ENCODE data around the gene MRPL55. TPM values are rescaled to one million over a fixed set of nuclear protein-coding genes. Genes with fewer than 3 reads are reported as not detected.
A peak's percentile ranks its signal among the peaks of the same experiment; 100 is the strongest.

MRPL55 gene
- total RNA-seq = 10 to 100 TPM; 75.0 to 82.4 TPM

- peak within 1 kb of the TSS; percentile 92 for H3K4me3 Mint-ChIP-seq
- peak; percentile 98 for DNase-seq
These were observed at the start of gene MRPL55 for GRCh38 chr1:228109073-228109961. TSS of gene MRPL55 (minus strand) at chr1:228109299. CDS start at chr1:228108260, 1,039 bp downstream.

GRCh38 chr1:228158151-228159007 lies 49.3 kb upstream of the MRPL55 start:
- no peaks in the 10 kb centered on the region for H3K27me3 Mint-ChIP-seq
- no peaks in the 10 kb centered on the region for H3K36me3 Mint-ChIP-seq
- peaks cover 37% of the 10 kb centered on the region for H3K4me1 Mint-ChIP-seq
- no peaks in the 10 kb centered on the region for H3K9me3 Mint-ChIP-seq
- no peak overlapping the region for H3K4me3 Mint-ChIP-seq
- no peak overlapping the region for H3K27ac Mint-ChIP-seq
- no peak for DNase-seq

More at GRCh38 chr1:228109073-228109961, at the start of gene MRPL55:
- Mint-ChIP-seq H3K27me3 (no peaks in the 10 kb centered on the region), H3K9me3 (no peaks in the 10 kb centered on the region), H3K27ac (peak within 1 kb of the TSS; percentile 93), H3K4me1 (peaks cover 15% of the 10 kb centered on the region), H3K36me3 (peaks cover under 1% of the 10 kb centered on the region)

- DNase-seq = no peak
- Mint-ChIP-seq H3K4me3 (peak overlapping the region; percentile 25), H3K27me3 (no peaks in the 10 kb centered on the region), H3K27ac (no peak overlapping the region), H3K9me3 (no peaks in the 10 kb centered on the region), H3K36me3 (no peaks in the 10 kb centered on the region), H3K4me1 (peaks cover 36% of the 10 kb centered on the region)
These were observed 48.6 kb upstream of the MRPL55 start for GRCh38 chr1:228157729-228158126.

GRCh38 chr1:228156941-228157728 lies 48.0 kb upstream of the MRPL55 start:
- peak; percentile 46 for DNase-seq
- H3K36me3 Mint-ChIP-seq = no peaks in the 10 kb centered on the region
- no peaks in the 10 kb centered on the region for H3K9me3 Mint-ChIP-seq
- H3K27ac Mint-ChIP-seq = peak overlapping the region; percentile 83
- peaks cover 31% of the 10 kb centered on the region for H3K4me1 Mint-ChIP-seq
- peak overlapping the region; percentile 55 for H3K4me3 Mint-ChIP-seq
- H3K27me3 Mint-ChIP-seq = no peaks in the 10 kb centered on the region

- DNase-seq = no peak
- no peaks in the 10 kb centered on the region for H3K27me3 Mint-ChIP-seq
- no peaks in the 10 kb centered on the region for H3K36me3 Mint-ChIP-seq
These were observed 47.4 kb upstream of the MRPL55 start for GRCh38 chr1:228156515-228156881.

GRCh38 chr1:228155596-228156514 lies 46.8 kb upstream of the MRPL55 start:
- no peak overlapping the region for H3K4me3 Mint-ChIP-seq
- no peaks in the 10 kb centered on the region for H3K27me3 Mint-ChIP-seq
- no peak for DNase-seq

More at GRCh38 chr1:228156515-228156881, 47.4 kb upstream of the MRPL55 start:
- H3K4me1 Mint-ChIP-seq = peaks cover 26% of the 10 kb centered on the region
- H3K4me3 Mint-ChIP-seq = no peak overlapping the region
- peak overlapping the region; percentile 83 for H3K27ac Mint-ChIP-seq
- no peaks in the 10 kb centered on the region for H3K9me3 Mint-ChIP-seq

GRCh38 chr1:228154670-228155571 lies 45.8 kb upstream of the MRPL55 start:
- Mint-ChIP-seq H3K36me3 (no peaks in the 10 kb centered on the region), H3K4me3 (no peak overlapping the region)

More at GRCh38 chr1:228155596-228156514, 46.8 kb upstream of the MRPL55 start:
- Mint-ChIP-seq H3K27ac (no peak overlapping the region), H3K4me1 (peaks cover 23% of the 10 kb centered on the region), H3K9me3 (no peaks in the 10 kb centered on the region), H3K36me3 (no peaks in the 10 kb centered on the region)

GRCh38 chr1:228154021-228154669 lies 45.0 kb upstream of the MRPL55 start:
- H3K36me3 Mint-ChIP-seq = no peaks in the 10 kb centered on the region
- DNase-seq = no peak
- H3K9me3 Mint-ChIP-seq = no peaks in the 10 kb centered on the region
- no peaks in the 10 kb centered on the region for H3K27me3 Mint-ChIP-seq
- H3K4me1 Mint-ChIP-seq = peaks cover 23% of the 10 kb centered on the region
- H3K4me3 Mint-ChIP-seq = no peak overlapping the region
- peak overlapping the region; percentile 70 for H3K27ac Mint-ChIP-seq

More at GRCh38 chr1:228154670-228155571, 45.8 kb upstream of the MRPL55 start:
- H3K9me3 Mint-ChIP-seq = no peaks in the 10 kb centered on the region
- H3K4me1 Mint-ChIP-seq = peaks cover 23% of the 10 kb centered on the region
- H3K27me3 Mint-ChIP-seq = no peaks in the 10 kb centered on the region
- peak; percentile 61 for DNase-seq
- H3K27ac Mint-ChIP-seq = peak overlapping the region; percentile 70

- H3K9me3 Mint-ChIP-seq = no peaks in the 10 kb centered on the region
- H3K27ac Mint-ChIP-seq = no peak overlapping the region
- no peak overlapping the region for H3K4me3 Mint-ChIP-seq
- H3K36me3 Mint-ChIP-seq = no peaks in the 10 kb centered on the region
- no peaks in the 10 kb centered on the region for H3K27me3 Mint-ChIP-seq
- DNase-seq = no peak
- peaks cover 23% of the 10 kb centered on the region for H3K4me1 Mint-ChIP-seq
These were observed 43.8 kb upstream of the MRPL55 start for GRCh38 chr1:228152918-228153258.

- no peak overlapping the region for H3K4me3 Mint-ChIP-seq
- H3K36me3 Mint-ChIP-seq = no peaks in the 10 kb centered on the region
- no peak overlapping the region for H3K27ac Mint-ChIP-seq
- peaks cover 22% of the 10 kb centered on the region for H3K4me1 Mint-ChIP-seq
- DNase-seq = no peak
- H3K9me3 Mint-ChIP-seq = no peaks in the 10 kb centered on the region
- H3K27me3 Mint-ChIP-seq = no peaks in the 10 kb centered on the region
These were observed 43.2 kb upstream of the MRPL55 start for GRCh38 chr1:228152097-228152917.

- H3K27me3 Mint-ChIP-seq = no peaks in the 10 kb centered on the region
- H3K4me1 Mint-ChIP-seq = peaks cover 18% of the 10 kb centered on the region
- H3K9me3 Mint-ChIP-seq = no peaks in the 10 kb centered on the region
- H3K36me3 Mint-ChIP-seq = no peaks in the 10 kb centered on the region
- H3K4me3 Mint-ChIP-seq = no peak overlapping the region
- H3K27ac Mint-ChIP-seq = peak overlapping the region; percentile 21
- no peak for DNase-seq
These were observed 42.3 kb upstream of the MRPL55 start for GRCh38 chr1:228151180-228151925.

All from activated naive CD8-positive, alpha-beta T cell treated with anti-CD3 and anti-CD28 coated beads for 36 hours (primary cell).